Sigmoid colon (tissue), 4 donors: ENCODE data around the gene ELOA.

ENCODE experiments used
- EP300 ChIP-seq, 4 donors: sonication (generic); formaldehyde crosslinking; IDR thresholded peaks; one replicate each; pipeline ENCODE4 v1.6.1; 2017; ENCODE audit warnings: antibody characterized with exemption in 4 of 4
- POLR2A ChIP-seq, 2 donors: fragments of 450-650 bp; IDR thresholded peaks; one replicate each; pipeline ENCODE4 v1.6.1; 2016; ENCODE audit warnings: antibody characterized with exemption in 2 of 2, mild to moderate bottlenecking in 2 of 2, moderate library complexity in 2 of 2
- TF ChIP-seq, protein P1 (sequence below), 4 experiments: fragments of 450-650 bp in 3 of 4; fragments of 200-600 bp in 1 of 4; IDR thresholded peaks; one replicate each; pipeline ENCODE4 v1.5.1; 2016 to 2019; ENCODE audit warnings: antibody characterized with exemption in 4 of 4, mild to moderate bottlenecking in 3 of 4, moderate library complexity in 2 of 4

DNA sequence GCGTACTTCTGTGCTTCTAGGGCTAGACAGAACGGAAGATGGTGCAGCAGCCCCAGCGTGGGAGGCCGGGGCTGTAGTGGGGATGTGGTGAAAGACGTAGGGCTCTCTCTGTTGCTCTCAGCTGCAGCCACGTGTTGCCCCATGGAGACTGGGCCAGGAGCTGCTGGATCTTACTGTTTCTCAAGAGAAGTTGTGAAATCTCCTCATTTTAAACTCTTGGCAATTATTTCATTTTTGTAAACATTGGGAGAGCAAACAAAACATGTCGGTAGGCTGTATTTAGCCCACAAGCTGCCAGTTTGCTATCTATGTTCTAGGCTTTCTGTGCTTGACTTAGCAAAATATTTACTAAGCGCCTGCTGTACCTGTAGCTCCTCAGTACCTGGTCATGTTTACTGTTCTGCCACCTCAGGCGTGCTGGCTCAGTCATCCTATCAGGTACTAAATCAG lies 15.9 kb upstream of the ELOA start:
- TF ChIP-seq EP300 (IDR thresholded peaks at IDR 0.05), result no peak
- TF ChIP-seq, protein P1, sequence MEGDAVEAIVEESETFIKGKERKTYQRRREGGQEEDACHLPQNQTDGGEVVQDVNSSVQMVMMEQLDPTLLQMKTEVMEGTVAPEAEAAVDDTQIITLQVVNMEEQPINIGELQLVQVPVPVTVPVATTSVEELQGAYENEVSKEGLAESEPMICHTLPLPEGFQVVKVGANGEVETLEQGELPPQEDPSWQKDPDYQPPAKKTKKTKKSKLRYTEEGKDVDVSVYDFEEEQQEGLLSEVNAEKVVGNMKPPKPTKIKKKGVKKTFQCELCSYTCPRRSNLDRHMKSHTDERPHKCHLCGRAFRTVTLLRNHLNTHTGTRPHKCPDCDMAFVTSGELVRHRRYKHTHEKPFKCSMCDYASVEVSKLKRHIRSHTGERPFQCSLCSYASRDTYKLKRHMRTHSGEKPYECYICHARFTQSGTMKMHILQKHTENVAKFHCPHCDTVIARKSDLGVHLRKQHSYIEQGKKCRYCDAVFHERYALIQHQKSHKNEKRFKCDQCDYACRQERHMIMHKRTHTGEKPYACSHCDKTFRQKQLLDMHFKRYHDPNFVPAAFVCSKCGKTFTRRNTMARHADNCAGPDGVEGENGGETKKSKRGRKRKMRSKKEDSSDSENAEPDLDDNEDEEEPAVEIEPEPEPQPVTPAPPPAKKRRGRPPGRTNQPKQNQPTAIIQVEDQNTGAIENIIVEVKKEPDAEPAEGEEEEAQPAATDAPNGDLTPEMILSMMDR (IDR thresholded peaks at IDR 0.05), result no peak
- TF ChIP-seq POLR2A (IDR thresholded peaks at IDR 0.05), result no peak
